ENCODE results near the gene KCNA2.

DNA sequence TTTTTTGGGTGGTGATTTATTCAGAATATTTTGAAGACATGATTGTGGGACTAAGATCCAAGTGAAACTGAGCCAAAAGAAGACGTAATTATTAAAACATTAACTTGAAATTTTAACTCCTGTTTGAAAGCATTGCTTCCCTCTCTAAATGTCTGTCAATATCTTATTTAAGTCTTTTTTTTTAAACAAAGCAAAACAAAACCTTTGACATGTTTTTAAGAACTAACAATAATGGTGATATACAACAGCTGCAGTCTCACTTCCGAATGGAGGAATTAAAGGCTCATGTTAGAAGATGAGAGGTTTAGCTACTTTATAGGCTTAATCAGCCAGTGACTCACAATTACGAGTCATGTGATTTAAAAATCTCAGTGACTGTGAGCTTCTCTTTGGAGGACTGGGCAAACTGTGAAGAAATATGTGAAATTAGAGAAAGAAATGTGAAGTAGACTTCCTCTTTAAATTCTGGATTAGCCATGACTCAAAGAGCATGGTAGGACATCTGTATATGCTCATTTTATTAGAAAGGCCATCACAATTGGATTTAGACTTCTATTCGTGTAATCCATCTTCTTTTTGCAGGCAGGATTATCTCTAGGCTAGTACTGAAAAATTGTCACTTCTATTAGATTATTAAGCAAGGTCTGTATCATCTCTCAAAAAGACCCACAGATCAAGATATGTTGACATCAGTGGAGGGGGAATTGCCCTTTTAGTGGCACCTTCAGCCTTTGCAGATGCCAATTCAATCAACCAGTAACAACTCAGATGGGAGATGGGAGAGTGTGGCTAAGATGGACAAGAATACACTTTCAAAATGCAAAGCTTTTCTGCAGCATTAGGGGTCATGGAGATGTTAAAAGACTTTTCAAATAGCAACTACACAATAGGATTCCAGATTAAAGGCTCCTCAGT, 39.9 kb upstream of the KCNA2 start:
- TF ChIP-seq POLR2A (IDR thresholded peaks at IDR 0.05) = no peak
- TF ChIP-seq, protein P1, sequence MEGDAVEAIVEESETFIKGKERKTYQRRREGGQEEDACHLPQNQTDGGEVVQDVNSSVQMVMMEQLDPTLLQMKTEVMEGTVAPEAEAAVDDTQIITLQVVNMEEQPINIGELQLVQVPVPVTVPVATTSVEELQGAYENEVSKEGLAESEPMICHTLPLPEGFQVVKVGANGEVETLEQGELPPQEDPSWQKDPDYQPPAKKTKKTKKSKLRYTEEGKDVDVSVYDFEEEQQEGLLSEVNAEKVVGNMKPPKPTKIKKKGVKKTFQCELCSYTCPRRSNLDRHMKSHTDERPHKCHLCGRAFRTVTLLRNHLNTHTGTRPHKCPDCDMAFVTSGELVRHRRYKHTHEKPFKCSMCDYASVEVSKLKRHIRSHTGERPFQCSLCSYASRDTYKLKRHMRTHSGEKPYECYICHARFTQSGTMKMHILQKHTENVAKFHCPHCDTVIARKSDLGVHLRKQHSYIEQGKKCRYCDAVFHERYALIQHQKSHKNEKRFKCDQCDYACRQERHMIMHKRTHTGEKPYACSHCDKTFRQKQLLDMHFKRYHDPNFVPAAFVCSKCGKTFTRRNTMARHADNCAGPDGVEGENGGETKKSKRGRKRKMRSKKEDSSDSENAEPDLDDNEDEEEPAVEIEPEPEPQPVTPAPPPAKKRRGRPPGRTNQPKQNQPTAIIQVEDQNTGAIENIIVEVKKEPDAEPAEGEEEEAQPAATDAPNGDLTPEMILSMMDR (IDR thresholded peaks at IDR 0.05) = no peak

All from esophagus squamous epithelium (tissue), 4 donors.